GM12878 (cell line): ENCODE data around the gene SH3GL3. TPM values are rescaled to one million over a fixed set of nuclear protein-coding genes. Genes with fewer than 3 reads are reported as not detected.

Source experiments
- ATAC-seq: fragments of 200-7000 bp; cut with Tn5 transposase; 3 replicates; pipeline ENCODE4 v1.9.1; 2020; ENCODE audit warnings: mild to moderate bottlenecking, moderate library complexity
- BruUV-seq: library from RNA; stranded (reverse); fragments of 400-500 nt; replicated peaks from 2 replicates; lab custom pipeline; 2021; lab: Mats Ljungman, UMichigan
- CTCF ChIA-PET: fragments of 300-600 bp; sonication (Branson Sonifier 250); formaldehyde crosslinking; extraction: SDS; loops from one replicate; lab custom pipeline; 2021; ENCODE audit warnings: inconsistent platforms; lab: Yijun Ruan, JAX
- POLR2A ChIA-PET: fragments of 350-600 bp; formaldehyde crosslinking; extraction: SDS; loops from one replicate; lab custom pipeline; 2021; ENCODE audit warnings: inconsistent platforms; lab: Charles Lee
- RAD21 ChIA-PET: fragments of 300-600 bp; sonication (Branson Sonifier 250); formaldehyde crosslinking; loops from one replicate; lab custom pipeline; 2023; ENCODE audit warnings: antibody characterized with exemption; ENCODE audit not compliant: unreplicated experiment; lab: Charles Lee
- SMC1A ChIA-PET: fragments of 300-600 bp; sonication (Branson Sonifier 250); formaldehyde crosslinking; loops from one replicate; lab custom pipeline; 2023; ENCODE audit not compliant: unreplicated experiment, uncharacterized antibody; lab: Charles Lee
- DNase-seq: peaks from one replicate; pipeline ENCODE4 v3.0.0-alpha.2; 2011; ENCODE audit warnings: low read depth, low spot score
- FAIRE-seq: peaks from 3 replicates; lab custom pipeline; 2011; peaks lifted over from hg19 to GRCh38; lab: Jason Lieb, UNC
- H2AFZ ChIP-seq: 2 replicates; pipeline ENCODE4 v1.6.0; 2011; ENCODE audit warnings: low read depth, low read length, control low read depth; ENCODE audit not compliant: control insufficient read depth
- H3K27ac ChIP-seq: 2 replicates; pipeline ENCODE4 v1.5.1; 2011; ENCODE audit warnings: control low read depth; ENCODE audit not compliant: control insufficient read depth, insufficient read depth
- H3K27me3 ChIP-seq, 2 experiments: replicated peaks in 1 of 2; 2 replicates each; pipeline versions ENCODE4 v1.6.0 to v1.6.1; 2011; ENCODE audit warnings: low read length in 1 of 2; ENCODE audit not compliant: control insufficient read depth in 2 of 2, insufficient read depth in 2 of 2
- H3K36me3 ChIP-seq, 2 experiments: 2 replicates each; pipeline ENCODE4 v1.5.1; 2011; ENCODE audit warnings: low read length in 1 of 2; ENCODE audit not compliant: control insufficient read depth in 2 of 2, insufficient read depth in 2 of 2
- H3K4me1 ChIP-seq: 2 replicates; pipeline ENCODE4 v1.6.1; 2011; ENCODE audit warnings: mild to moderate bottlenecking, low read length, moderate library complexity, mixed read lengths; ENCODE audit not compliant: control insufficient read depth, insufficient read depth
- H3K4me2 ChIP-seq: 2 replicates; pipeline ENCODE4 v1.6.0; 2011; ENCODE audit warnings: control low read depth; ENCODE audit not compliant: control insufficient read depth, insufficient read depth
- H3K4me3 ChIP-seq: fragments of 200-600 bp; sonication (generic); 2 replicates; pipeline ENCODE4 v1.5.1; 2016
- H3K79me2 ChIP-seq: 2 replicates; pipeline ENCODE4 v1.6.0; 2011; ENCODE audit warnings: low read length; ENCODE audit not compliant: control insufficient read depth, insufficient read depth
- H3K9ac ChIP-seq: 2 replicates; pipeline ENCODE4 v1.8.0; 2011; ENCODE audit warnings: low read length, control low read depth, mixed read lengths; ENCODE audit not compliant: control insufficient read depth, insufficient read depth
- H3K9me3 ChIP-seq: replicated peaks from 3 replicates; pipeline ENCODE4 v1.5.1; 2011; ENCODE audit warnings: mild to moderate bottlenecking, low read length; ENCODE audit not compliant: control insufficient read depth, insufficient read depth
- H4K20me1 ChIP-seq: 2 replicates; pipeline ENCODE4 v1.6.0; 2011; ENCODE audit not compliant: control insufficient read depth, insufficient read depth
- EP300 ChIP-seq, 2 experiments: fragments of 150-350 bp in 1 of 2; IDR thresholded peaks; 2 replicates each; pipeline ENCODE4 v1.6.1; 2011 to 2012; ENCODE audit warnings: low read depth in 2 of 2, low read length in 2 of 2, borderline replicate concordance in 1 of 2, improper control_type of control experiment in 1 of 2, inconsistent platforms in 1 of 2; ENCODE audit not compliant: control insufficient read depth in 1 of 2
- GABPA ChIP-seq: IDR thresholded peaks from 2 replicates; pipeline ENCODE4 v1.6.1; 2014; ENCODE audit warnings: antibody characterized with exemption, low read depth, mild to moderate bottlenecking, inconsistent platforms
- HDAC6 ChIP-seq: fragments of 200-600 bp; sonication (generic); IDR thresholded peaks from one replicate; pipeline ENCODE4 v1.8.0; 2017; ENCODE audit warnings: antibody characterized with exemption; ENCODE audit not compliant: unreplicated experiment
- KLF5 ChIP-seq: fragments of 450-650 bp; IDR thresholded peaks from 2 replicates; pipeline ENCODE4 v1.6.1; 2014; ENCODE audit warnings: mild to moderate bottlenecking; ENCODE audit not compliant: partially characterized antibody
- LARP7 ChIP-seq: fragments of 450-650 bp; IDR thresholded peaks from 2 replicates; pipeline ENCODE4 v1.6.1; 2017; ENCODE audit warnings: mild to moderate bottlenecking
- MEF2B ChIP-seq: fragments of 450-650 bp; IDR thresholded peaks from 2 replicates; pipeline ENCODE4 v1.6.1; 2018; ENCODE audit warnings: mild to moderate bottlenecking, moderate library complexity; ENCODE audit not compliant: partially characterized antibody, poor library complexity, severe bottlenecking
- RCOR1 ChIP-seq: conservative IDR thresholded peaks from 2 replicates; pipeline ENCODE4 v1.6.1; 2012; ENCODE audit warnings: low read depth, low read length, improper control_type of control experiment
- SIN3A ChIP-seq: IDR thresholded peaks from 2 replicates; pipeline ENCODE4 v1.6.1; 2012; ENCODE audit warnings: low read depth, low read length, improper control_type of control experiment
- STAT3 ChIP-seq: IDR thresholded peaks from 2 replicates; pipeline ENCODE4 v1.6.1; 2011; ENCODE audit warnings: low read depth, low read length, improper control_type of control experiment
- TCF7 ChIP-seq: IDR thresholded peaks from 2 replicates; pipeline ENCODE4 v1.6.1; 2014; ENCODE audit warnings: antibody characterized with exemption, borderline replicate concordance
- ZNF622 ChIP-seq: fragments of 450-650 bp; IDR thresholded peaks from 2 replicates; pipeline ENCODE4 v1.6.1; 2017; ENCODE audit warnings: mild to moderate bottlenecking, inconsistent platforms
- WGBS: methylation state at CpG from one replicate; pipeline ENCODE4 v1.1.6; 2016; ENCODE audit warnings: low lambda C conversion rate; ENCODE audit not compliant: insufficient replicate concordance, insufficient coverage; ENCODE audit errors: missing lambda C conversion rate; 5-methylcytosine and 5-hydroxymethylcytosine counted together
- in situ Hi-C: fragments of 300-500 bp; cut with MboI; formaldehyde crosslinking; loops from 9 replicates; pipeline ENCODE4 v1.14.3; 2018; ENCODE audit warnings: mixed read lengths
- intact Hi-C: fragments of 100-400 bp; cut with micrococcal nuclease; formaldehyde crosslinking; loops from one replicate; pipeline ENCODE4 v1.14.2; 2022; ENCODE audit not compliant: unreplicated experiment
- polyA plus RNA-seq, 11 experiments: library from polyadenylated mRNA; depleted of rRNA in 4 of 11; unstranded in 6 of 11; stranded (reverse) in 5 of 11; fragments of >200 nt; fragmentation: Nextera tagmentation in 4 of 11; fragmentation: Illumina TruSeq in 1 of 11; extraction: Ambion mirVana in 4 of 11; extraction: Trizol in 1 of 11; gene quantifications; 1 replicate in 1 of 11; 2 replicates in 10 of 11; pipeline versions ENCODE4 v1.2.1 to v1.2.3, GENCODE V29; 2011 to 2016; ENCODE audit warnings: inconsistent platforms in 2 of 11, missing spikeins in 2 of 11, low read depth in 1 of 11
- total RNA-seq, 4 experiments: library from RNA; depleted of rRNA in 3 of 4; stranded (reverse); fragments of >200 nt in 3 of 4; fragmentation: Illumina TruSeq in 1 of 4; extraction: Trizol in 1 of 4; gene quantifications; 2 replicates each; pipeline versions ENCODE4 v1.2.1 to v1.2.3, GENCODE V29; 2013 to 2021

SH3GL3 gene
- total and polyA plus RNA-seq, 10 of the 15 experiments (the other 5 are each of a cell fraction or from before 2014, with no cell fraction given) = not detected

- 0% methylated on average over 2 of the region's 2 CpGs for WGBS
- H3K4me2 ChIP-seq = no peak overlapping the region
- no peaks in the 10 kb centered on the region for H4K20me1 ChIP-seq
- H3K27me3 ChIP-seq = no peaks in the 10 kb centered on the region
- intact Hi-C loops = no loop called here
- DNase-seq (no peak), ATAC-seq (no peak), FAIRE-seq (no peak)
- no peaks in the 10 kb centered on the region for H3K9me3 ChIP-seq
- no peak overlapping the region for H3K27ac ChIP-seq
- no peaks in the 10 kb centered on the region for H3K79me2 ChIP-seq
- no peak for TF ChIP-seq TCF7
- no peak for TF ChIP-seq LARP7
- no peak for TF ChIP-seq MEF2B
- no peak for TF ChIP-seq ZNF622
- no peak for TF ChIP-seq KLF5
- TF ChIP-seq SIN3A = no peak
- no peak for TF ChIP-seq GABPA
- no peak for TF ChIP-seq HDAC6
- no peak for TF ChIP-seq RCOR1
- ChIA-PET RAD21 (no interaction called here), SMC1A (no interaction called here), POLR2A (no interaction called here), CTCF (no interaction called here)
- no peak overlapping the region for H2AFZ ChIP-seq
- no peaks in the 10 kb centered on the region for H3K36me3 ChIP-seq
- no TSS peak for BruUV-seq
- H3K4me3 ChIP-seq = no peak overlapping the region
- H3K4me1 ChIP-seq = no peaks in the 10 kb centered on the region
- in situ Hi-C loops = no loop called here
- H3K9ac ChIP-seq = no peak overlapping the region
These were observed 166.6 kb downstream of the SH3GL3 start for GRCh38 chr15:83613714-83614113.

GRCh38 chr15:83616840-83617239, 169.7 kb downstream of the SH3GL3 start:
- no peak for TF ChIP-seq STAT3
- TF ChIP-seq EP300 (IDR thresholded peaks at IDR 0.05; ENCODE audit: borderline replicate concordance in 1 of 2, control insufficient read depth in 1 of 2, low read depth in 2 of 2, low read length in 2 of 2) = no peak
- SMC1A ChIA-PET = no interaction called here
- in situ Hi-C loops = no loop called here
- FAIRE-seq = no peak
- Histone ChIP-seq H4K20me1 (no peaks in the 10 kb centered on the region), H3K9ac (no peak overlapping the region), H3K9me3 (no peaks in the 10 kb centered on the region), H3K4me2 (no peak overlapping the region), H3K36me3 (no peaks in the 10 kb centered on the region), H3K4me1 (no peaks in the 10 kb centered on the region), H3K27me3 (no peaks in the 10 kb centered on the region), H2AFZ (no peak overlapping the region), H3K79me2 (no peaks in the 10 kb centered on the region), H3K27ac (no peak overlapping the region), H3K4me3 (no peak overlapping the region)
- DNase-seq = no peak
- no TSS peak for BruUV-seq
- CTCF ChIA-PET = no interaction called here
- RAD21 ChIA-PET = no interaction called here
- no peak for ATAC-seq
- intact Hi-C loops = no loop called here
- POLR2A ChIA-PET = no interaction called here
- WGBS = 40% methylated on average over 1 of the region's 1 CpG
